Measurements from ENCODE around the gene TMSB4Y.

The TMSB4Y gene

GRCh38 chrY:13703568-13703968 lies at the start of gene TMSB4Y:
Gene TMSB4Y, plus strand, starts transcription at chrY:13703899.
- no peak for DNase-seq

GRCh38 chrY:13664162-13664561 lies 39.5 kb upstream of the TMSB4Y start:
- no peak for DNase-seq

- DNase-seq = no peak
Observed at GRCh38 chrY:13671122-13671521, 32.6 kb upstream of the TMSB4Y start.

- no peak for DNase-seq
Observed at GRCh38 chrY:13702276-13702675, 1.4 kb upstream of the TMSB4Y start.

GRCh38 chrY:13704121-13704930 lies 627 bp downstream of the TMSB4Y start:
- DNase-seq = no peak

GRCh38 chrY:13705197-13705596 lies 1.5 kb downstream of the TMSB4Y start:
- no peak for DNase-seq

- no peak for DNase-seq
Observed at GRCh38 chrY:13708038-13708437, 4.3 kb downstream of the TMSB4Y start.

GRCh38 chrY:13718996-13719395 lies 15.3 kb downstream of the TMSB4Y start:
- no peak for DNase-seq

GRCh38 chrY:13729517-13729916 lies 25.8 kb downstream of the TMSB4Y start:
- no peak for DNase-seq

GRCh38 chrY:13738618-13739017 lies 34.9 kb downstream of the TMSB4Y start:
- DNase-seq = no peak

GRCh38 chrY:13751289-13752071 lies 47.8 kb downstream of the TMSB4Y start:
- DNase-seq = no peak

GRCh38 chrY:13754661-13755060 lies 51.0 kb downstream of the TMSB4Y start:
- no peak for DNase-seq
